NCI-H345 treated with DMSO at 0.1 percent for 48 hours (cell line): ENCODE results near the gene SPOCK1.

Source experiments
- DNase-seq: peaks from one replicate; lab custom pipeline; 2025; ENCODE audit not compliant: unreplicated experiment; lab: John Stamatoyannopoulos, UW

Gene SPOCK1

DNA sequence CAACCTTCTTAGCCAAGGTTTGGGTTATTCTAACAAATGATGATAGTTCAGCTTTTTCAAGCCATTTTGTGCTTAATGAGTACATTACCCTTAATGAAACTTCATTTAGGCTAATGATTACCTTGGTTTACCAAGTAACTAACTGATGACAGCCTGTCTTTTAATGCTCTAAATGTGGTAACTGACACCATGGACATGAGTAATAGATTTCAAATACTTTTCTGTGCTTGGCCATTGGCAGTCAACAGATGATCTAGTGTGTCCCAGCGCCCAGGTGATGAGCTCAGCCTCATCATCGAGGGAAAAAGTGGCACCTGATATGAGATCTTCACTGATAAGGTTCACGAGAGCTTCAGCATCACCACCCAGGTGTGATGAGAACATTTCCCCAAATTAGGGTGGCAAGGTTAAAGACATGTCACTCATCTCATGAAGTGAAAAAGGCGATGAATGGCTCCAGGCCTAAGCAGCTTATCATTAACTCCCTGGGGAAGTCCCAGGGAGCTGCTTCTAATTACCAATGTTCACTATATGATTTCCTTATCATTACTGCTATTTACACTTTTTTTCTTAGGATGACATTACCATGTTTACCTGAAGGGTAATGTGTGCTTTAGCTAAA is 296.0 kb downstream of the SPOCK1 start:
- no peak for DNase-seq

GRCh38 chr5:137201876-137202275 is 297.2 kb downstream of the SPOCK1 start:
- DNase-seq: no peak

- no peak for DNase-seq
Measured at GRCh38 chr5:137200906-137201700, 298.0 kb downstream of the SPOCK1 start.

DNA sequence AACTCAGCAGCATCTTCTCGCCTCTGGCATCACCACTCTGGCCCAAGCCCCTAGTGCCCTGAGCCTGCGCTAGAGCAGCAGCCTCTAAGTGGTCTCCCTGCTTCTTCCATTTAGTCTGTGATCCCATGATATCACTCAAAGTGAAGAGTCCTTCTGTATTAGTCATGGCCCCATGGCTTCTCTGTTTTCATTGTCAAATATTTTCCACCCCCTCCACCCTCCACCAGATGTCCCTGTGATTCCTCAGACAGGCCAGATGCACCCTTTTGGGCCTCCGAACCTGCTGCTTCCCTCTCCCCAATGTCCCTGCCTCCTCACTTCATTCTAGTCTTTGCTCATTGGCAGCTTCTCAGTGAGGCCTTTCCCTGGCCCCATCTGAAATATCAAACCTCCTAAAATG is 299.2 kb downstream of the SPOCK1 start:
- DNase-seq: no peak

DNA sequence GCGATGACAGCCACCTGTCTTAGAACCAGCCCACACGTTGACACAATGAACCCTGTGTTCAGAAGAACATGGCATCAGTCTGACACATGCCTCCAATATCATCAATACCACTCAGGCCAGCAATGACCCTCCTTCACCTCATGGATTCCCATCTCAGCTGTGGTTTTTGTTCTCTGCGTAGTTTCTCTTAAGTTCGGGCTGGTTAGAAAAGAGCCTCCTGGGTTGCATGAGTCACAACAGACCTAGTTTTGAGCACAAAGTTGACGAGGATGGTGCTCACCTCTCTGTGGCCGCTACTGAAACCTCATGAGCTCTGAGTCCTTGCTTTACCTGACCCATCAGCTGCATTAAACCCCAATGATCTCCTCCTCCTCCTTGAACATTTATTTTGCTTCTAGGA is 299.9 kb downstream of the SPOCK1 start:
- no peak for DNase-seq

GRCh38 chr5:137195483-137195882 is 303.6 kb downstream of the SPOCK1 start:
- DNase-seq: no peak

DNA sequence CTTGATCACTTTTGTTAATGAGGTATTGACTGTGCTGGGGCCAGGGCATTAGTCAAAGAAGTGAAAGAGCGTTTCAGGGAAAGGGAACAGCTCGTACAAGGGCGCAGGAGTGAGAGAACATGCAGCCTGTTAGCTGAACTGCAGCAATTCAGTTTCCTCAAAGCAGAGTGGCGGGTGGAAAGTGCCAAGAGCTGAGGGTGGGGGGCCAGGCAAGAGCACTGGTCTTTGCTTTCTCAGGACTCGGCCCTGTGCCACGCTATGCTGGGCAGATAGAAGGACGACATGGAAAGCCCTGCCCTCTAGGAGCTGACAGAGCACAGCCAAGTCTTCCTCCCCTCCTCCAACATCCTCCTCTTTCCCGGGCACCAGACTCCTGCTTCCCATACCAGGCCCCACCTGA is 304.8 kb downstream of the SPOCK1 start:
- DNase-seq: no peak

GRCh38 chr5:137192293-137192743 is 306.8 kb downstream of the SPOCK1 start:
- DNase-seq: no peak

DNA sequence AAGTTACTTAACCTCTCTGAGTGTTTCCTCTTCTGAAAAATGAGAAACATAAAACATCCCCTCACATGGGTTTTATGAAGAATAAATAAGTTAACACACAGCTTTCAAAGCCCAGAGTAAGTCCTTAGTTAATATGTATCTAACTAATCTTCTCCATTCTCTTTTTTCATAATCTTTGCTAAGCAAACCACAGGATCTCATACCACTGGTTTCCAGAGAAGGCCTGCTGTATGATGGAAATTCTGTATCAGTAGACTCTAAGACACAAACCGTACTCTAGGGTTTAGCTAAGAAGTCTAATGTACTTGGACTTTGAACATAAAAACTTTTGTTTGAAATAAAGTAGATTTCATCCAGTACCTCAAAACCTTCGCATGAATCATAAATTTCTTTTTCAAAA is 307.9 kb downstream of the SPOCK1 start:
- no peak for DNase-seq

DNA sequence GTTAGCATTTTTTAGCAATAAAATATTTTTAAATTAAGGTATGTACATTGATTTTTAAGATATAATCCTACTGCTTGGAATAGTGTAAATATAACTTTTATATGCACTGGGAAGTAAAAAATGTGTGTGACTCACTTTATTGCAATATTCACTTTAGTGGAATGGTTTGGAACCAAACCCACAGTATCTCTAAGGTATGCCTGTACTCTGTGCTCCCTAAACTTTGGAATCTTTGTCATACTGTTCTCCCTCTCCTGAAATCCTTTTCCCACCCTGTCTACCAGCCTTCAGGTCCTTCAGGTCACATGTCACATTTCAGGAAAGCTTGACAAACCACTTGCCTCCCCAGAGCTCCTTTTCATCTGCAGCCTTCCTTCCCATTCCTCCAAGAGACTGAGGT is 308.7 kb downstream of the SPOCK1 start:
- no peak for DNase-seq

DNA sequence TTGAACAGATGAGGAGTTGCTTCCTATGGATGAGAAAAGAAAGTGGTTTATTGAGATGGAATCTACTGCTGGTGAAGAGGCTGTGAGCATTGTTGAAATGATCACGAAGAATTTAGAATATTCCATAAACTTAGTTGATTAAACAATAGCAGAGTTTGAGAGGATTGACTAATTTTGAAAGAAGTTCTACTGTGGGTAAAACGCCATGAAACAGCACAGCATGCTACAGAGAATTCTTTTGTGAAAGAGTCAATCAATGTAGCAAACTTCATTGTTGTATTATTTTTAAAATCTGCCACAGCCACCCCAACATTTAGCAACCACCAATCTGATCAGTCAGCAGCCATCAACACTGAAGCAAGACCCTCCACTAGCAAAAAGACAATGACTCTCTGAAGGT is 309.1 kb downstream of the SPOCK1 start:
- DNase-seq: no peak

DNA sequence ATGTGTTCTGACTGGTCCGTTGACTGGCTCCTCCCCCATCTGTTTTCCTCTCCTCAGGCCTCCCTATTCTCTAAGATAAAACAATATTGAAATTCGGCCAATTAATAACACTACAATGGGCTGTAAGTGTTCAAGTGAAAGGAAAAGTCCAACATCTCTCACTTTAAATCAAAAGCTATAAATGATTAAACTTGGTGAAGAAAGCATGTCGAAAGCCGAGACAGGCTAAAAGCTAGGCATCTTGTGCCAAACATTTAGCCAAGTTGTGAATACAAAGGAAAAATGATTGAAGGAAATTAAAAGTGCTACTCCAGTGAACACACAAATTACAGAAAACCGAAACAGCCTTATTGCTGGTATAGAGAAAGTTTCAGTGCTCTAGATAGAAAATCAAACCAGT is 310.6 kb downstream of the SPOCK1 start:
- no peak for DNase-seq

- DNase-seq: no peak
Measured at GRCh38 chr5:137186759-137187461, 312.2 kb downstream of the SPOCK1 start.

- DNase-seq: no peak
Measured at GRCh38 chr5:137185193-137185592, 313.9 kb downstream of the SPOCK1 start.

- DNase-seq: no peak
Measured at GRCh38 chr5:137184734-137185133, 314.4 kb downstream of the SPOCK1 start.

GRCh38 chr5:137182576-137182975 is 316.6 kb downstream of the SPOCK1 start:
- no peak for DNase-seq

GRCh38 chr5:137181667-137182066 is 317.5 kb downstream of the SPOCK1 start:
- no peak for DNase-seq

DNA sequence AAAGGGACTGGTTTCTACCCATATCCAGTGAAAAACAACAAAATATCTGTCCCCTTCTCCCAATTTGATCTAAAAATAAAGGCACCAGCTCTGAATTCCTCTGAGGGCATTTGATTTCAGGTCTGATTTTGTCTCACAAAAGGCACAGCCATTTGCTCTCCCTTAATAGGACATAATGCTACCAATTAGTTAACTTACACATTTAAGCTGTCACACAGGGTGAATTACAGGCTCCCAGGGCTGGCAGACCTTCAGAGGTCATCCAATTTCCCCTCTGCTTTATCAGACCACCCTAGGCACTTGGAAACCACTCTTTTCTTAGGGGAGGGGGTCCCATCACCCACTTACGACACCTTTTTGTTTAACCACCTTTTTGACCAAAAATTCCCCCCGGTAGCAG is 319.9 kb downstream of the SPOCK1 start:
- no peak for DNase-seq

DNA sequence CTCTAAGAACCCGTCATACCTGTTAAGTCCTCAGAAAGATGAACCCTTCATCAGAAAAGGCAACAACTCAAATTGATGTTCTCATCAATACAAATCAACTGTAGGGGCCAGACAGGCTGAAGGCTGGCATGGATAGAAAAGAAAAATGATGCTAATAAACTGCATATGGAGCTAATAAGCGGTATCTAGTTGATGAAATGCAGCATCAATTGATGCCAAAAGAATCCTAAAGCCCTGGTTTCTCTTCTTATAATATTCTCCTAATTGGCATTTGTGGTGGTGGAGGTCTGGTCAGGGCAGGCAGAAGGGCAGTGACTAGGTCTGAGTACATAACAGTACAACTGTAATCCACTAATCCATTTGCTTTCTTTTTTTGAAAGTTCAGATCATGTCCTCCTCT is 322.5 kb downstream of the SPOCK1 start:
- DNase-seq: no peak

DNA sequence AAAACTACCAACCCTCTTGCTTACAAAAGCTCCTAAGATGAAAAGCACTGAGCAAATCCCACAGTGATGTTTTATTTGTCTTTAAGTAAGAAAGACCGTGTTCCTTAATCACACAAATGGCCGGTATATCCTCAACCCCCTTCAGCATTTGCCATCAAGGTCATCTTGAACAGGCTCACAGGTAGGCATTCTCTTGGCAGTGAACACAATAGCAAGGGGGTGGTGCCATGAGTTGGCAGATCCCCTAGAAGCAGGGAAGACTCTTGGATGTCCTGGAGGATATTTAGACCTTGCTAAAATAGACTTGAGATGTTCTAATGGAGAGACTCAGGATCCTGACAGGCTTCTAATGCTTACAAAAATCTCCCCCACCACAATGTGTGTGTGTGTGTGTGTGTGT is 323.0 kb downstream of the SPOCK1 start:
- DNase-seq: no peak

DNA sequence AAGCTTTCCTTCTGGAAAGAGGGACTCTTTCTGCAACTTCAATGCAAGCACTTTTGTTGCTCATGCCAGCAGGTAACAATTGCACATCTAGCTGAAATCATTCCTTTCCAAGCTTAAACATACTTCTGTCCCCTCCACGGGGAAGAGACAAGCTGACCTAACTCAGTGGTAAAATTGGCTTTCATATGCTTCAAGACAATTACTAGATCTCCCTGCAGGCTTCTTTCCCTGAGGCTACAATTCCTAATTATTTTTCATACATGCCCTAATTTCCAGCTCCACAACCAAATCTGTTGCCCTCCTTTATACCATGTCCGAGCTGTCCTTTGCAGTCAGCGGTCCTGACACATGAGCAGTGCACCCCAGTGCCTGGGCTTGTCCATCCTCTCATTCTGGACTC is 324.9 kb downstream of the SPOCK1 start:
- no peak for DNase-seq

- DNase-seq: no peak
Measured at GRCh38 chr5:137172258-137172657, 326.9 kb downstream of the SPOCK1 start.
